Esophagus muscularis mucosa (tissue), 3 donors: ENCODE measurements around the gene SIGLEC14.

Experiments used
- POLR2A ChIP-seq: fragments of 450-650 bp; IDR thresholded peaks from one replicate; pipeline ENCODE4 v1.6.1; 2017; ENCODE audit warnings: antibody characterized with exemption, moderate library complexity, mild to moderate bottlenecking, low read depth
- POLR2AphosphoS5 ChIP-seq, 2 donors: sonication (generic); formaldehyde crosslinking; IDR thresholded peaks; one replicate each; pipeline ENCODE4 v1.6.1; 2017; ENCODE audit warnings: antibody characterized with exemption in 2 of 2
- TF ChIP-seq, protein P1 (sequence below), 3 experiments: fragments of 200-600 bp in 2 of 3; fragments of 450-650 bp in 1 of 3; sonication (generic) in 2 of 3; IDR thresholded peaks; one replicate each; pipeline ENCODE4 v1.5.1; 2017 to 2019; ENCODE audit warnings: antibody characterized with exemption in 3 of 3, mild to moderate bottlenecking in 2 of 3, moderate library complexity in 1 of 3

GRCh38 chr19:51676566-51677083, 30.0 kb upstream of the SIGLEC14 start:
- TF ChIP-seq POLR2AphosphoS5 (IDR thresholded peaks at IDR 0.05) (no peak), POLR2A (no peak)
- TF ChIP-seq, protein P1, sequence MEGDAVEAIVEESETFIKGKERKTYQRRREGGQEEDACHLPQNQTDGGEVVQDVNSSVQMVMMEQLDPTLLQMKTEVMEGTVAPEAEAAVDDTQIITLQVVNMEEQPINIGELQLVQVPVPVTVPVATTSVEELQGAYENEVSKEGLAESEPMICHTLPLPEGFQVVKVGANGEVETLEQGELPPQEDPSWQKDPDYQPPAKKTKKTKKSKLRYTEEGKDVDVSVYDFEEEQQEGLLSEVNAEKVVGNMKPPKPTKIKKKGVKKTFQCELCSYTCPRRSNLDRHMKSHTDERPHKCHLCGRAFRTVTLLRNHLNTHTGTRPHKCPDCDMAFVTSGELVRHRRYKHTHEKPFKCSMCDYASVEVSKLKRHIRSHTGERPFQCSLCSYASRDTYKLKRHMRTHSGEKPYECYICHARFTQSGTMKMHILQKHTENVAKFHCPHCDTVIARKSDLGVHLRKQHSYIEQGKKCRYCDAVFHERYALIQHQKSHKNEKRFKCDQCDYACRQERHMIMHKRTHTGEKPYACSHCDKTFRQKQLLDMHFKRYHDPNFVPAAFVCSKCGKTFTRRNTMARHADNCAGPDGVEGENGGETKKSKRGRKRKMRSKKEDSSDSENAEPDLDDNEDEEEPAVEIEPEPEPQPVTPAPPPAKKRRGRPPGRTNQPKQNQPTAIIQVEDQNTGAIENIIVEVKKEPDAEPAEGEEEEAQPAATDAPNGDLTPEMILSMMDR (IDR thresholded peaks at IDR 0.05) = no peak
